Measurements from ENCODE around the gene NLGN1.
"Not testable (repeated sequence)": the region's sequence is repeated elsewhere in the genome, so short reads cannot be mapped to it uniquely, and the experiment has no call there.

The NLGN1 gene

GRCh38 chr3:173587055-173587454 is 189.5 kb downstream of the NLGN1 start (continued):
- TF ChIP-seq, protein P1, sequence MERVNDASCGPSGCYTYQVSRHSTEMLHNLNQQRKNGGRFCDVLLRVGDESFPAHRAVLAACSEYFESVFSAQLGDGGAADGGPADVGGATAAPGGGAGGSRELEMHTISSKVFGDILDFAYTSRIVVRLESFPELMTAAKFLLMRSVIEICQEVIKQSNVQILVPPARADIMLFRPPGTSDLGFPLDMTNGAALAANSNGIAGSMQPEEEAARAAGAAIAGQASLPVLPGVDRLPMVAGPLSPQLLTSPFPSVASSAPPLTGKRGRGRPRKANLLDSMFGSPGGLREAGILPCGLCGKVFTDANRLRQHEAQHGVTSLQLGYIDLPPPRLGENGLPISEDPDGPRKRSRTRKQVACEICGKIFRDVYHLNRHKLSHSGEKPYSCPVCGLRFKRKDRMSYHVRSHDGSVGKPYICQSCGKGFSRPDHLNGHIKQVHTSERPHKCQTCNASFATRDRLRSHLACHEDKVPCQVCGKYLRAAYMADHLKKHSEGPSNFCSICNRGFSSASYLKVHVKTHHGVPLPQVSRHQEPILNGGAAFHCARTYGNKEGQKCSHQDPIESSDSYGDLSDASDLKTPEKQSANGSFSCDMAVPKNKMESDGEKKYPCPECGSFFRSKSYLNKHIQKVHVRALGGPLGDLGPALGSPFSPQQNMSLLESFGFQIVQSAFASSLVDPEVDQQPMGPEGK (CRISPR knock-in tag; IDR thresholded peaks at IDR 0.05; ENCODE audit: borderline replicate concordance) = no peak
- TF ChIP-seq ZFP3 (CRISPR knock-in tag; IDR thresholded peaks at IDR 0.05) (no peak), ISL1 (CRISPR knock-in tag; IDR thresholded peaks at IDR 0.05) (no peak), TCF4 (CRISPR knock-in tag; IDR thresholded peaks at IDR 0.05; ENCODE audit: borderline replicate concordance) (no peak)

- no peak for ATAC-seq
- TF ChIP-seq TOX (CRISPR knock-in tag; IDR thresholded peaks at IDR 0.05; ENCODE audit: borderline replicate concordance) (no peak), SNAI2 (CRISPR knock-in tag; IDR thresholded peaks at IDR 0.05) (no peak), RARB (CRISPR knock-in tag; IDR thresholded peaks at IDR 0.05) (no peak), ZFP3 (CRISPR knock-in tag; IDR thresholded peaks at IDR 0.05) (no peak)
Observed at GRCh38 chr3:173588556-173588955, 191.0 kb downstream of the NLGN1 start.

GRCh38 chr3:173589116-173589515 is 191.6 kb downstream of the NLGN1 start:
- TF ChIP-seq TCF4 (CRISPR knock-in tag; IDR thresholded peaks at IDR 0.05; ENCODE audit: borderline replicate concordance) (no peak), SNAI2 (CRISPR knock-in tag; IDR thresholded peaks at IDR 0.05) (no peak), ZC3H10 (CRISPR knock-in tag; IDR thresholded peaks at IDR 0.05) (no peak), PPARA (CRISPR knock-in tag; IDR thresholded peaks at IDR 0.05; ENCODE audit: borderline replicate concordance) (no peak), ZNF565 (CRISPR knock-in tag; conservative IDR thresholded peaks at IDR 0.05; ENCODE audit: low read depth) (no peak), ESRRG (CRISPR knock-in tag; IDR thresholded peaks at IDR 0.05) (no peak), ISL1 (CRISPR knock-in tag; IDR thresholded peaks at IDR 0.05) (no peak)
- ATAC-seq = no peak

DNA sequence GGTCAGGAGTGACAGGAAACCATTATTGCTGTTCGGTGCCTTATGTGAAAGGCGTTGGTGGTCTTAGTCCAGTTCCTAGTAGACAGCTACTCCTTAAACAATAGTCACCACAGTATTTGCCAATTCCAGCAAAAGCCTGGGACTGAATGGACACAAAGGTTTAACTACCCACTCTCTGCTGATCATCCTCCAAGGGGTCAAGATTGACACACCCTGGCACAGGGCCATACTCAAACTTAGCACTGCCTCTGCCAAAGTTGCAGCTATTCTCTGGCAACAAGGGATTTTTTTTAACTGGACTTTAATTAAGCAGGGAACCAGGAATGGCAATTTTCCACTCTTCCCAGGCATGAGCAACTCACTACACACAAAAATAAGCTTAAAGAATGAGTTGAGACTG is 193.9 kb downstream of the NLGN1 start:
- no peak for TF ChIP-seq GLIS3 (CRISPR knock-in tag; IDR thresholded peaks at IDR 0.05)
- TF ChIP-seq TOX (CRISPR knock-in tag; IDR thresholded peaks at IDR 0.05; ENCODE audit: borderline replicate concordance) = no peak
- TF ChIP-seq TCF4 (CRISPR knock-in tag; IDR thresholded peaks at IDR 0.05; ENCODE audit: borderline replicate concordance) = no peak
- no peak for TF ChIP-seq OSR1 (CRISPR knock-in tag; IDR thresholded peaks at IDR 0.05)
- no peak for TF ChIP-seq CSRNP3 (CRISPR knock-in tag; IDR thresholded peaks at IDR 0.05)
- no peak for TF ChIP-seq ISL1 (CRISPR knock-in tag; IDR thresholded peaks at IDR 0.05)
- no peak for TF ChIP-seq SNAI2 (CRISPR knock-in tag; IDR thresholded peaks at IDR 0.05)
- no peak for TF ChIP-seq ESRRG (CRISPR knock-in tag; IDR thresholded peaks at IDR 0.05)
- TF ChIP-seq ZC3H10 (CRISPR knock-in tag; IDR thresholded peaks at IDR 0.05) = no peak
- TF ChIP-seq CSDC2 (CRISPR knock-in tag; IDR thresholded peaks at IDR 0.05) = no peak
- TF ChIP-seq ZNF70 (CRISPR knock-in tag; IDR thresholded peaks at IDR 0.05) = no peak
- TF ChIP-seq PPARA (CRISPR knock-in tag; IDR thresholded peaks at IDR 0.05; ENCODE audit: borderline replicate concordance) = no peak
- no peak for TF ChIP-seq ARNTL (CRISPR knock-in tag; IDR thresholded peaks at IDR 0.05; ENCODE audit: borderline replicate concordance, low read depth)
- no peak for ATAC-seq

DNA sequence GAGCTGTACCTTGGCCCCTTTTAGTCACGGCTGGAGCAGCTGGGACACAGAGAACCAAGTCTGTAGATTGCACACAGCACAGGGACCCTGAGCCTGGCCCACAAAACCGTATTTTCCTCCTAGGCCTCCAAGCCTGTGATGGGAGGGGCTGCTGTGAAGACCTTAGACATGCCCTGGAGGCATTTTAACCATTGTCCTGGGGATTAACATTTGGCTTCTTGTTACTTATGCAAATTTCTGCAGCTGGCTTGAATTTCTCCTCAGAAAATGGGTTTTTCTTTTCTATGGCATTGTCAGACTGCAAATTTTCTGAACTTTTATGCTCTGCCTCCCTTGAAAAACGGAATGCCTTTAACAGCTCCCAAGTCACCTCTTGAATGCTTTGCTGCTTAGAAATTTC is 197.3 kb downstream of the NLGN1 start:
- ATAC-seq = not testable (repeated sequence)

DNA sequence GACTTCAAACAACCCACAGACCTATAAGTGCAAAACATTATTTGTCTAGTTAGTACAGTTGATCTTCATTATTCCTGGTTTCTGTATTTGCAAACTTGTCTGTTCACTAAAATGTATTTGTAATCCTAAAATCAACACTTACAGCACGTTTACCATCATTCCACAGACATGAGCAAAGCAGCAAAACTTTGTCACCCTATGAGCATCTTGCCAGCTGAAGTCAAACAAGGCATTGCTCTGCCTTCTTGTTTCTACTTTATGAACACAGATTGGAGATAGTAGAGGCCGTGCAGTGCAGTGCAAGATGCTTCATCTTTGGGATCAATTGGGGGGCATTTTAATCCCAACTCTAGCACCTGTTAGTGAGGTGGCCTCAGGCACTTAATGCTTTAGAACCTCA is 202.1 kb downstream of the NLGN1 start:
- TF ChIP-seq, protein P2, sequence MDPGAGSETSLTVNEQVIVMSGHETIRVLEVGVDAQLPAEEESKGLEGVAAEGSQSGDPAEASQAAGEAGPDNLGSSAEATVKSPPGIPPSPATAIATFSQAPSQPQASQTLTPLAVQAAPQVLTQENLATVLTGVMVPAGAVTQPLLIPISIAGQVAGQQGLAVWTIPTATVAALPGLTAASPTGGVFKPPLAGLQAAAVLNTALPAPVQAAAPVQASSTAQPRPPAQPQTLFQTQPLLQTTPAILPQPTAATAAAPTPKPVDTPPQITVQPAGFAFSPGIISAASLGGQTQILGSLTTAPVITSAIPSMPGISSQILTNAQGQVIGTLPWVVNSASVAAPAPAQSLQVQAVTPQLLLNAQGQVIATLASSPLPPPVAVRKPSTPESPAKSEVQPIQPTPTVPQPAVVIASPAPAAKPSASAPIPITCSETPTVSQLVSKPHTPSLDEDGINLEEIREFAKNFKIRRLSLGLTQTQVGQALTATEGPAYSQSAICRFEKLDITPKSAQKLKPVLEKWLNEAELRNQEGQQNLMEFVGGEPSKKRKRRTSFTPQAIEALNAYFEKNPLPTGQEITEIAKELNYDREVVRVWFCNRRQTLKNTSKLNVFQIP (CRISPR knock-in tag; IDR thresholded peaks at IDR 0.05; ENCODE audit: borderline replicate concordance, low read depth) = no peak
- no peak for TF ChIP-seq TCF4 (CRISPR knock-in tag; IDR thresholded peaks at IDR 0.05; ENCODE audit: borderline replicate concordance)
- no peak for TF ChIP-seq ARNTL (CRISPR knock-in tag; IDR thresholded peaks at IDR 0.05; ENCODE audit: borderline replicate concordance, low read depth)
- TF ChIP-seq TOX (CRISPR knock-in tag; IDR thresholded peaks at IDR 0.05; ENCODE audit: borderline replicate concordance) = no peak
- TF ChIP-seq RARB (CRISPR knock-in tag; IDR thresholded peaks at IDR 0.05) = no peak
- no peak for TF ChIP-seq PPARA (CRISPR knock-in tag; IDR thresholded peaks at IDR 0.05; ENCODE audit: borderline replicate concordance)
- no peak for TF ChIP-seq ZNF565 (CRISPR knock-in tag; conservative IDR thresholded peaks at IDR 0.05; ENCODE audit: low read depth)
- TF ChIP-seq ZFP3 (CRISPR knock-in tag; IDR thresholded peaks at IDR 0.05) = no peak
- no peak for TF ChIP-seq CSRNP3 (CRISPR knock-in tag; IDR thresholded peaks at IDR 0.05)
- TF ChIP-seq OSR1 (CRISPR knock-in tag; IDR thresholded peaks at IDR 0.05) = no peak
- TF ChIP-seq CREB5 (CRISPR knock-in tag; IDR thresholded peaks at IDR 0.05; ENCODE audit: low read depth) = no peak
- no peak for TF ChIP-seq ZC3H10 (CRISPR knock-in tag; IDR thresholded peaks at IDR 0.05)
- TF ChIP-seq GLIS3 (CRISPR knock-in tag; IDR thresholded peaks at IDR 0.05) = no peak
- no peak for TF ChIP-seq SNAI2 (CRISPR knock-in tag; IDR thresholded peaks at IDR 0.05)
- TF ChIP-seq ISL1 (CRISPR knock-in tag; IDR thresholded peaks at IDR 0.05) = no peak
- no peak for ATAC-seq

Data from SK-N-SH treated with all-trans-retinoic acid at 6 μM for 48 hours (cell line).